K562 (cell line): Measurements from ENCODE around the gene PCNX3. TPM values are rescaled to one million over a fixed set of nuclear protein-coding genes. Genes with fewer than 3 reads are reported as not detected.

Source experiments
- ARID4B ChIP-seq: sonication (generic); formaldehyde crosslinking; IDR thresholded peaks from 2 replicates; pipeline ENCODE4 v1.8.0; 2022; ENCODE audit warnings: mild to moderate bottlenecking, missing genetic modification reagents
- CTBP1 ChIP-seq: fragments of 450-650 bp; IDR thresholded peaks from 2 replicates; pipeline ENCODE4 v1.6.1; 2016; ENCODE audit warnings: borderline replicate concordance
- HMG20B ChIP-seq: fragments of 250-450 bp; sonication (Bioruptor Pico); IDR thresholded peaks from 2 replicates; pipeline ENCODE4 v1.5.0; 2021; ENCODE audit warnings: mild to moderate bottlenecking
- KAT7 ChIP-seq: sonication (generic); formaldehyde crosslinking; IDR thresholded peaks from 2 replicates; pipeline ENCODE4 v1.8.0; 2022; ENCODE audit warnings: missing genetic modification reagents, mild to moderate bottlenecking, borderline replicate concordance
- KLF13 ChIP-seq: fragments of 450-650 bp; IDR thresholded peaks from 2 replicates; pipeline ENCODE4 v1.6.1; 2016; ENCODE audit warnings: missing genetic modification characterization, low read depth, mild to moderate bottlenecking, missing compliant biosample characterization, moderate library complexity, borderline replicate concordance
- LARP7 ChIP-seq: fragments of 450-650 bp; IDR thresholded peaks from 2 replicates; pipeline ENCODE4 v1.6.1; 2016
- MCM3 ChIP-seq: fragments of 450-650 bp; IDR thresholded peaks from 2 replicates; pipeline ENCODE4 v1.6.1; 2016
- MCM7 ChIP-seq, 2 experiments: fragments of 450-650 bp; IDR thresholded peaks; 2 replicates each; pipeline ENCODE4 v1.6.1; 2016 to 2018
- NR2C1 ChIP-seq, 2 experiments: fragments of 450-650 bp; IDR thresholded peaks; 2 replicates each; pipeline ENCODE4 v1.6.1; 2017; ENCODE audit warnings: mild to moderate bottlenecking in 2 of 2, antibody characterized with exemption in 1 of 2, inconsistent platforms in 1 of 2, missing compliant biosample characterization in 1 of 2, missing genetic modification characterization in 1 of 2
- NRF1 ChIP-seq, 2 experiments: fragments of 450-650 bp; IDR thresholded peaks in 1 of 2; conservative IDR thresholded peaks in 1 of 2; 2 replicates each; pipeline ENCODE4 v1.6.1; 2014; ENCODE audit warnings: mild to moderate bottlenecking in 2 of 2
- REST ChIP-seq, 2 experiments: fragments of 450-650 bp; formaldehyde crosslinking in 1 of 2; IDR thresholded peaks; 2 replicates each; pipeline versions ENCODE4 v1.4.0 to v1.6.1; 2014 to 2020; ENCODE audit warnings: mild to moderate bottlenecking in 2 of 2, borderline replicate concordance in 1 of 2, low read depth in 1 of 2
- SOX6 ChIP-seq: fragments of 450-650 bp; IDR thresholded peaks from 2 replicates; pipeline ENCODE4 v1.6.1; 2014; ENCODE audit warnings: mild to moderate bottlenecking
- ZBTB12 ChIP-seq: fragments of 250-450 bp; sonication (Bioruptor Pico); IDR thresholded peaks from 2 replicates; pipeline ENCODE4 v1.4.0; 2020
- ZNF507 ChIP-seq: conservative IDR thresholded peaks from 2 replicates; pipeline ENCODE4 v1.6.1; 2017; ENCODE audit warnings: missing genetic modification characterization, missing compliant biosample characterization
- polyA plus RNA-seq, 8 experiments: library from polyadenylated mRNA; depleted of rRNA in 4 of 8; stranded (reverse) in 5 of 8; unstranded in 3 of 8; fragments of >200 nt; fragmentation: Nextera tagmentation in 2 of 8; fragmentation: Illumina TruSeq in 1 of 8; extraction: Ambion mirVana in 2 of 8; extraction: Trizol in 1 of 8; gene quantifications; 2 replicates each; pipeline versions ENCODE4 v1.2.1 to v1.2.3, GENCODE V29; 2011 to 2014; ENCODE audit warnings: inconsistent platforms in 1 of 8, missing spikeins in 1 of 8
- total RNA-seq, 7 experiments: library from RNA; depleted of rRNA in 6 of 7; stranded (reverse); fragments of >200 nt in 6 of 7; fragmentation: Illumina TruSeq in 2 of 7; extraction: Trizol in 2 of 7; gene quantifications; 2 replicates each; pipeline versions ENCODE4 v1.2.1 to v1.2.3, GENCODE V29; 2011 to 2021; ENCODE audit warnings: low replicate concordance in 1 of 7

PCNX3 gene
- total and polyA plus RNA-seq, 9 of the 15 experiments (the other 6 are each of a cell fraction or from before 2014, with no cell fraction given), result 0.11 to 47.8 (median 12.8) TPM

GRCh38 chr11:65574109-65574810 lies 41.3 kb upstream of the PCNX3 start (continued):
- TF ChIP-seq ZBTB12 (CRISPR knock-in tag) (no peak), SOX6 (peak; percentile 50; the same call in 1 of the 2 replicates), NRF1 (conservative IDR thresholded peaks at IDR 0.05 in 1 of 2, IDR thresholded peaks at IDR 0.05 in 1 of 2) (peak; percentile 78 to 82), ZNF507 (no peak), HMG20B (no peak), ARID4B (CRISPR knock-in tag) (no peak; the same call in 1 of the 2 replicates), KLF13 (tag) (peak; percentile 34; the same call in 1 of the 2 replicates), MCM7 (IDR thresholded peaks at IDR 0.05) (no peak), KAT7 (CRISPR knock-in tag) (peak; percentile 48), CTBP1 (peak; percentile 68), LARP7 (no peak), NR2C1 (IDR thresholded peaks at IDR 0.05) (no peak), NR2C1 (tag; IDR thresholded peaks at IDR 0.05) (0 out of 2 replicates have a peak, but pooled peaks have one; percentile 36), MCM3 (no peak), REST (IDR thresholded peaks at IDR 0.05; ENCODE audit: borderline replicate concordance) (peak; percentile 51; the same call in 1 of the 2 replicates), REST (CRISPR knock-in tag; IDR thresholded peaks at IDR 0.05; ENCODE audit: low read depth) (no peak)
